ENCODE results near the gene MRTFB.

The MRTFB gene

GRCh38 chr16:14196011-14196410 is 124.9 kb downstream of the MRTFB start:
- no peak for DNase-seq

- DNase-seq: no peak
Measured at GRCh38 chr16:14196539-14196938, 125.4 kb downstream of the MRTFB start.

- DNase-seq: no peak
Measured at GRCh38 chr16:14198012-14198411, 126.9 kb downstream of the MRTFB start.

GRCh38 chr16:14198572-14198971 is 127.5 kb downstream of the MRTFB start:
- DNase-seq: peak; percentile 48

GRCh38 chr16:14199199-14199598 is 128.1 kb downstream of the MRTFB start:
- DNase-seq: no peak

GRCh38 chr16:14199624-14200023 is 128.5 kb downstream of the MRTFB start:
- DNase-seq: no peak

GRCh38 chr16:14202095-14202494 is 131.0 kb downstream of the MRTFB start:
- DNase-seq: no peak

GRCh38 chr16:14202697-14203096 is 131.6 kb downstream of the MRTFB start:
- no peak for DNase-seq

GRCh38 chr16:14203166-14203565 is 132.0 kb downstream of the MRTFB start:
- no peak for DNase-seq

- no peak for DNase-seq
Measured at GRCh38 chr16:14205666-14206065, 134.5 kb downstream of the MRTFB start.

GRCh38 chr16:14211856-14212543 is 140.9 kb downstream of the MRTFB start:
- no peak for DNase-seq

- DNase-seq: no peak
Measured at GRCh38 chr16:14215941-14216340, 144.8 kb downstream of the MRTFB start.

GRCh38 chr16:14219983-14220382 is 148.9 kb downstream of the MRTFB start:
- no peak for DNase-seq

- no peak for DNase-seq
Measured at GRCh38 chr16:14223632-14224031, 152.5 kb downstream of the MRTFB start.

- no peak for DNase-seq
Measured at GRCh38 chr16:14225457-14225856, 154.3 kb downstream of the MRTFB start.

GRCh38 chr16:14232106-14232864 is 161.2 kb downstream of the MRTFB start:
- DNase-seq: no peak

- no peak for DNase-seq
Measured at GRCh38 chr16:14236401-14236800, 165.3 kb downstream of the MRTFB start.

- no peak for DNase-seq
Measured at GRCh38 chr16:14238756-14239155, 167.6 kb downstream of the MRTFB start.

- no peak for DNase-seq
Measured at GRCh38 chr16:14239791-14240190, 168.7 kb downstream of the MRTFB start.

GRCh38 chr16:14240219-14240843 is 169.2 kb downstream of the MRTFB start:
- DNase-seq: no peak

GRCh38 chr16:14240964-14241363 is 169.8 kb downstream of the MRTFB start:
- DNase-seq: no peak

GRCh38 chr16:14241631-14242030 is 170.5 kb downstream of the MRTFB start:
- no peak for DNase-seq

GRCh38 chr16:14242769-14243168 is 171.7 kb downstream of the MRTFB start:
- no peak for DNase-seq
